HG02884 (cell line): ENCODE measurements around the gene PARP11.
"Not testable (repeated sequence)": the region's sequence is repeated elsewhere in the genome, so short reads cannot be mapped to it uniquely, and the experiment has no call there.

Experiments
- ATAC-seq: cut with Tn5 transposase; IDR thresholded peaks from one replicate; pipeline ENCODE4 v1.9.1; 2021; ENCODE audit warnings: mild to moderate bottlenecking, moderate library complexity; ENCODE audit not compliant: unreplicated experiment

Gene PARP11

DNA sequence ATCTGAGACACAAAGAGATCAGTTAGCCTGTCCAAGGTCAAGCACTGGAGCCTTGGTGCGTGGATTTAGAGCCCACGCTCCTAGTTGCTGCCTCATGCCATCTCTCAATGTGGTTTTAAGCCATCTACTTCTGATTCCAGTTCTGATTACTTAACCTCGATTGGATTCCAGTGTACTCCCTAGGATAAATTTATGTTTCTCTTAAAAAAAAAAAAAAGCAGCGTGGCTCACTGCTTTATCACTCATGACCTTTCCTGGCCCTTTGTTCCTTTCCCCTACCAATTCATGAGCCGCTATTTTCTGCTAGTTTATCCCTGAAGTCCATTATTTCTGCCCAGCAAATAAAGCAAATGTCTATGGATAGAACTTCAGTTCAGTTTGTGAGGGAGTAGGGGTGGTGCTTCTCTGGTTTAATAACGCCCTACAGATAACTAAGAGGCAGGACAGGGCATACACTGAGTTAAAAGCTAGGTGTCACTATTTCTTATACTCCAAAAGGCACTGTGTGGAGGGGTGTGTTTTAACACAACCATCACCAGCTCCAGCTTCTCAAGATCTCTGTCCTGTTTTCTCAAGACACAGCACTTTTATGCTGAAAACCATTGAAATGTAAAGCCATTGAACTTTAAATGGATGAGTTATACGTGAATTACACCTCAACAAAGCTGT is 9.8 kb upstream of the PARP11 start:
- no peak for ATAC-seq

DNA sequence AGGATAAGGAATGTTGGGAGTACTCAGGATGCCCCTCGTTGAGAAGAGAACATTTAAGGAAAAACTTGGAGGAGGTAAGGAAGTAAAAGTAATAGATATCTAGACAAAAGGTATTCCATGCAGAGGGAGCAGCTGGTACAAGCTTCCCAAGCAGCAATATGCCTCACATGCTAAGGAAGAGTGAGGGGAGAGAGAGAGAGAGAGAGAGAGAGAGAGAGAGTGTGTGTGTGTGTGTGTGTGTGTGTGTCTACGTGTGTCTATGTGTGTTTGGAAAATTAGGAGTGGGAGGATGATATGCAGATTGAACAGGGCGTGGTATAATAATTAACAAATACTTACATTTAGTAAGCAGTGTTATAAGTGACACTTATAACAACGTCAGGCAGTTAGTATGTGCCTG is 9.2 kb upstream of the PARP11 start:
- ATAC-seq: no peak

DNA sequence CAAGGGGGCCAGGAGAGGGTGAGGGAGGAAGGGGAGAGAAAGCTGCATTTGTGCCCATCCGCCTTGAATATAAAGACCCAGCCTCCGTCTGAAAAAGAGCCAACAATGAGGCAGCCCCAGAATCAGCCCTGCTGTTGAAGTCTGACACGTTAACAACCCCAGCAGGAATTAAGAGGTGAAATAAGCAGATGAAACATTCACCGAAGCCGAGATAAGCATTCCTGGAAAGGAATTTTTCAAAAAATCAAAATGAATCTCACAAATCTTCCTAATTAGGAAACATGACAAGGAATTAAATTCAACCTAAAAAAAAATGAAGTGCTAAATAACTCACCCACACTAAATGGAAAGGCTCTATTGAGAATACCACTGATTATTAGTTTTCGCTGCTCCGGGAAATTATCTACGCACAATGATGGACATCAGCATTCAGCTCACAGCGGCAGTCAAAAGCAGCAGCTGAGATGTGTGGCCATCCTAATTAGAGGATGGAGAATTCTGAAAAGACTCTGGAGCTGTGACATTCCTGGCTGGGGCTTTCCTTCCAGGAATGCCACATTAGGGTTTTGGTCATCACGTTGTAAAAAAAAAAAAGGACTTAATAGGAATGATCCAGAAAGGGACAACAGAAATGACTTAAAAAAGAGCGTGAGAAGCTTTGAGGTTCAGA is 8.2 kb upstream of the PARP11 start:
- ATAC-seq: no peak

DNA sequence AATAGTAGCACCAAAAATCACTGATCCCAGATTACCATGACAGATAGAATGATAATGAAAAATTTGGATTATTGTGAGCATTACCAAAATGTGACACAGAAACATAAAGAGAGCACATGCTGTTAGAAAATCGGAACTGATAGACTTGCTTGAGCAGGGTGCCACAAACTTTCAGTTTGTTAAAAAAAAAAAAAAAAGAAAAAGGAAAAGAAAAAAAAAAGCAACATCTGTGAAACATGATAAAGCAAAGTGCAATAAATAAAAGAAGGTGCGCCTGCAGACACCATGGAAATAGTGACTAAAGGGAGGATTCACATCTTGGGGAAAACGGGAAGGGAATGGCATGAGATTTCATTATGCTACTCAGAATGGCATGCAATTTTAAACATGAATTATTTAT is 6.6 kb upstream of the PARP11 start:
- ATAC-seq: no peak

DNA sequence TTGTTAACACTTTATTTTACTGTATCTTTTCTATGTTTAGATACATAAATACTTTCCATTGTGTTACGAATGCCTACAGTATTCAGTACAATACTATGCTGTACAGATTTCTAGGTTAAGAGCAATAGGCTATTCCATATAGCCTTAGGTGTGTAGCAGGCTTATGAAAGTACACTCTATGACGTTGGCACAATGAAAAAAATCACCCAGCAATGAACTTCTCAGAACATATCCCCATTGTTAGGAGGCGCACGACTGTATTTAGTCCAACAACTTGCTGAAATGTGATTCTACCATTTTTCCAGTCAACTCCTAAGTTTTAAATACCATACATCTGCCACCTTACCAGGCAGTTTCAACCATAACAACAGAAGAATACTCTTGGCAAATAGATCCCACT is 1.8 kb downstream of the PARP11 start:
- ATAC-seq: no peak

DNA sequence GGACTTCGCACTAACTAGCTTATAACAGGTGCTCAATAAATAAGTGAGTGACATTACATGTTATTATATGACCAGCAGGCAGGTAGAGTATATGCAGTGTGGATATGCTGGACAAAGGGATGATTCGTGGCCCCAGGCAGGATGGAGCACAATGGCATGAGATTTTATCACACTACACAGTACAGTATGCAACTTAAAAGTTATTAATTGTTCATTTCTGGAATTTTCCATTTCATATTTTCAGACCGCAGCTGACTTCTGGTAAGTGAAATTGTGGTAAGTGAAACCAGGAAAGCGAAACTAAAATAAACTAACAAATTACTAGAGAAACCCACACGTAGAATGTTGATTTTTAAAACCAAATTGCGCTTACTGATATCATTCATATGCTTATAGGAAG is 3.3 kb downstream of the PARP11 start:
- no peak for ATAC-seq

DNA sequence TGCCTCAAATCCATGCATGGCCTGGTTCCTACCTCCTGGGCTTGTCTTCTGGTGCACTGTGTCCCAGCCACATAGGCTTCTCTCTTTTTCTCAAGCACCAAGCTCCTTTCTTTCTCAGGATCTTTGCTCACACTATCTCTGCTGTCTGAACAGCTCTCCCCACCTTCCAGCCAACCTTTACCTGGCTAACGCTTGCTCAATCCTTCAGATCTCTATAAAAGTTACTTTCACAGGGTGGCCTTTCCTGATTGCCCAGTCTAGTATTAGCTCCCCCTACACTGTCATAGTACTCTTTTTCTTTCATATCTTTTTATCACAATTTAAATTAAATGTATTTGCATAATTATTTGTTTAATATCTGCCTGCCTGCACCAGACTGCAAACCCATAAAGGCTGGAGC is 3.8 kb downstream of the PARP11 start:
- ATAC-seq: no peak

DNA sequence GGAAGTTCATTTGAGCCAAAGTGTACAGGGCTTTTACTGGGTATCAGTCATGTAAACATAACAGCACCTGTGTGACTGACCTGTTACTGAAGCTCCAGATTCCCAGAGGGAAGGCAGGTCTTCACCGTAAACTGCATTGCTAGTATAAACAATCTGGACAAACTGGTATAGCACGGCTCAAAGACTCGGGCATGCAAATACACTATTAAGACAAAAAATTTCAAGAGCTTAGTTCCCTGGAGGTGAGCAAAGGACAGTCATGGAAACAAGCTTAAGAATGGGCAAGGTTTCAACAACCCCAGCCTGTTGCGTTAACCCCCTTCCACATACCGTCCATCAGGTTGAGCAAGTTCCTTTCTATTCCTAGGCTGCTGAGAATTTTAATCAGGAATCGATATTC is 9.4 kb downstream of the PARP11 start:
- no peak for ATAC-seq

DNA sequence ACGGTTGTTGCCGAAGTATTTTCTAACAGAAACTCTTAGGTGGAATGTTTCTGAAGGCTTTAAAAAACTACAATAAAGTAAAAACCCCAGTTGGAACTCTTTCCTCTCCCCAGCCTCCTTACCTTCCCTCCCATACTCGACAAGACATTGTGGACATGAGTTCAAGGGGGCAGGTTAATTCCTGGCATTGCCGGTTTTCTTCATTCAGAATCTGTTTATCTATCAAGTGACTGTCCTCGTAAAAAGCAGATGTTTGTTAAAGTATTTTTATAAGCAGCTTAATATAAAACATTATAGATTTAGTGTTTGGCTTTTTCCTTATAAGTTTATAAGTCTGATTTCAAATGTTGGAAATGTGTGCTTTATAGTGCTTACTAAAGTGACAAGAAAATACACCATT is 30.7 kb downstream of the PARP11 start:
- ATAC-seq: no peak

DNA sequence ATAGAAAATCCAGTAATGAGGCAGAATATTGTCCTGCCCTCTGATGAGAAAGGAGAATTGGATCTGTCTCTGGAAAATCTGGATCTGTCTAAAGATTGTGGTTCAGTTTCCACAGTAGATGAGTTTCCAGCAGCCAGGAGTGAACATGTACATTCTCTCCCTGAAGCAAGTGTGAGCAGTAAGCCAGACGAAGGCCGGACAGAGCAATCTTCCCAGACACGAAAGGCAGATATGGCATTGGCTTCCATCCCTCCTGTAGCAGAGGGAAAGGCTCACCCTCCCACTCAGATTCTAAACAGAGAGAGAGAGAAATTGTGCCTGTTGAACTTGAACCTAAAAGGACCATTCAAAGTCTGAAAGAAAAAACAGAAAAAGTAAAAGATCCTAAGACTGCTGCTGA is 31.4 kb downstream of the PARP11 start:
- ATAC-seq: no peak

DNA sequence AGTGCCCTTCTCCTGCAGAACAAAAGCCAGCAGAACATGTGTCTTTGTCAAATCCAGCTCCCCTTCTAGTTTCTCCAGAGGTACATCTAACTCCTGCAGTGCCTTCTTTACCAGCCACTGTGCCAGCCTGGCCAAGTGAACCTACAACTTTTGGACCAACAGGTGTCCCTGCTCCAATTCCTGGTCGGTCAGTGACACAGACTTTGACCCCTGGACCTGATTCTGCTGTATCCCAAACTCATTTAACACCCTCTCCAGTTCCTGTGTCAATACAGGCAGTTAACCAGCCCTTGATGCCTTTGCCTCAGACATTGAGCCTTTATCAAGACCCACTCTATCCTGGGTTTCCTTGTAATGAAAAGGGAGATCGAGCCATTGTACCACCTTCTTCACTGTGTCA is 32.4 kb downstream of the PARP11 start:
- ATAC-seq: not testable (repeated sequence)

DNA sequence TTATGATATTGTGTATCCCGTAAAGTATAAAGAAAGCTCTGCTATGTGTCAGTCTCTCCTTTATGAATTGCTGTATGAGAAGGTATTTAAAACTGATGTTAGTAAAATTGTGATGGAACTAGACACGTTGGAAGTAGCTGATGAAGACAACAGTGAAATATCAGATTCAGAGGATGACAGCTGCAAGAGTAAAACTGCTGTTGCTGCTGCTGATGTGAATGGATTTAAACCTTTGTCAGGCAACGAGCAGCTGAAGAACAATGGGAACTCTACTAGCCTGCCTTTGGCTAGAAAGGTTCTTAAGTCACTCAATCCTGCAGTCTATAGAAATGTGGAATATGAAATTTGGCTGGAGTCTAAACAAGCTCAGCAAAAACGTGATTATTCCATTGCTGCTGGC is 33.5 kb downstream of the PARP11 start:
- ATAC-seq: not testable (repeated sequence)

DNA sequence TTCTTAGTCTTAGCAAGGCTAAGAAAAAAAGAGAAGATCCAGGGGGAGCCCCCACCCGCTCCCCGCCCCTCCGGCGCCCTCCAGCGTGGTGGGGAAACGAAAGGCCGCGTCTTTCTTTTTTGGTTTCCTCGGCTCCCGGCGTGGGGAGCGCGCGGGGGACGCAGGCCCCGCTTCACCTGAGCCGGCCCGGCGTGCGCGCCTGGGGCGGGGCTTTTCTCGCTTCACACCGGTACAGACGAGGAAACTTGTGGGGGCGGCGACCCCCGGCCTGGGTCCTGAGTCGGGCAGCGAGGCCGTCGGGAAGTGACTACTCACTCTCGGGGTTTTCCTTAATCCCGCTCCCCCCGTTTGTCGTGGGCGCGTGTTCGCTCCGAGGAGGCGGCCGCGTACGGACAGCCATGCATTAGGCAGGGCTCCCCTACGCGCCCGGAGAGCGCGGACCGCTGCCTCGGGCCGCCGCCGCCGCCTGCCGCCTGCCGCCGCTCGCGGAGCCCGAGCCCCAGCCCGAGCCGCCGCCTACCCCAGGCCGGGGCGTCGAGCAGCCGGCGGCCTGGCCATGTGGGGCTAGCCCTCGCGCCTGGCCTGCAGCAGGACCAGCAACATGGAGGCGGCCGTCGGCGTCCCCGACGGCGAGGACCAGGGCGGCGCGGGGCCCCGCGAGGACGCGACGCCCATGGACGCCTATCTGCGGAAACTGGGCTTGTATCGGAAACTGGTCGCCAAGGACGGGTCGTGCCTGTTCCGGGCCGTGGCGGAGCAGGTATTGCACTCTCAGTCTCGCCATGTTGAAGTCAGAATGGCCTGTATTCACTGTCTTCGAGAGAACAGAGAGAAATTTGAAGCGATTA is 34.3 kb downstream of the PARP11 start:
- ATAC-seq: peak; percentile 55

DNA sequence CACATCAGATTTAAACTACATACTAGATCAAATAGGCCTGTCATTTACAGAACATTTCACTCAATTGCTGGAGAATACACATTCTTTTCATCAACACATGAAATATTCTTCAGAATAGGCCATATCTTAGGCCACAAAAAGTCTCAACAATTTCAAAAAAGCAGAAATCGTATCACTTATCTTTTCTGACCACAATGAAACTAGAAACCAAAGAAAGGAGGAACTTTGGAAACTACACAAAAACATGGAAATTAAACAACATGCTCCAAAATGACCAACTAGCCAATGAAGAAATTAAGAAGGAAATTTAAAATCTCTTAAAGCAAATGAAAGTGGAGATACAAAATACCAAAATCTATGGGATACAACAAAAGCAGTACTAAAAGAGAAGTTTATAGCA is 35.1 kb downstream of the PARP11 start:
- no peak for ATAC-seq

DNA sequence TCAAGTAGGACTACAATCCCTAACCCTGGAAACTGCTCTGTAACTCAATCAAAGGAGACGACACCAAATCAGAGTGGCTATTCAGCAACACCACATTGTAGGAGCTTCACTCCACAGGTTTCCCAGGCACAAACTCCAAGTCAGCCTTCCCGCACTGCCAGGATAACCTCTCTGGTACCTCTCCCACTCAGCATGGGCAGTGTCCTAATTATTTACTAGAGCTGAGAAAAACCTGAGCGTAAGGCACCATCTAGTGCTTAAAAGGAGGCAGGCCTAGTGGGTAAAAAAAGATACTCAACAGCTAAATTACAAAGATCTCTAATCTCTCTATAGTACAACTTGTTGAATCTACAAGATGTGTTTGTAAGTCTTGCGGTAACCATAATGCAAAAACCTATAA is 36.1 kb downstream of the PARP11 start:
- no peak for ATAC-seq

DNA sequence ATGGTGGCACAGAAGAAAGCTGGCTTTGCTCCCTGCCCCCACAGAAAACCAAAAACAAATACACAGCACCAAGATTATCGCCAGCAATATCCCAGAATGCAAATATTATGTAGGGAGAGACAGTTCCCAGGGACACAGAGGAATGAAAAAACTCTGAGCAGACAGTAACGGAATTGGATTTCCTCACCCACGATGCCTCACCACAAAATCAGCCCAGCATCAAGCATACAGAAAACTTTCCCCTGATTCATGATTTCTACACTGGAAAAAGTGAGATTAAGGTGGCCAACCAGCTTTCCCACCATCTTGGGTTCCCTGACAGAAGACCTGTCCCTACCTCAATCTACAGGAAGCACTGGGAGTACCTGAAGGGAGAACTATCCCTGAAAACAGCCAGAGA is 36.6 kb downstream of the PARP11 start:
- ATAC-seq: no peak

DNA sequence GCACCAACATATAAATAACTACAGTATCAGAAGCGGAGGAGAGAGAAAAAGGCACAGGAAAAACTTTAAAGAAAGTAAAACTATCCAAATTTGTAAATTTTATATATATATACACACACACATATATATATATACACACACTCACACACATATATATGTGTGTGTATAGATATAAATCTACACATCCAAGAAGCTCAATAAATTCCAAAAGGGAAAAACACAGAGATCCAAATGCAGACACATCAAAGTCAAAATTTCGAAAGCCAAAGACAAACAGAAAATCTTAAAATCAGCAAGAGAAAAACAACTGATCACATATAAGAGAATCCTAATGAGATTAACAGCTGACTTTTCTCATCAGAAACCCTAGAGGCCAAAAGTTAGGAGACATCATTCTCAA is 37.3 kb downstream of the PARP11 start:
- no peak for ATAC-seq

DNA sequence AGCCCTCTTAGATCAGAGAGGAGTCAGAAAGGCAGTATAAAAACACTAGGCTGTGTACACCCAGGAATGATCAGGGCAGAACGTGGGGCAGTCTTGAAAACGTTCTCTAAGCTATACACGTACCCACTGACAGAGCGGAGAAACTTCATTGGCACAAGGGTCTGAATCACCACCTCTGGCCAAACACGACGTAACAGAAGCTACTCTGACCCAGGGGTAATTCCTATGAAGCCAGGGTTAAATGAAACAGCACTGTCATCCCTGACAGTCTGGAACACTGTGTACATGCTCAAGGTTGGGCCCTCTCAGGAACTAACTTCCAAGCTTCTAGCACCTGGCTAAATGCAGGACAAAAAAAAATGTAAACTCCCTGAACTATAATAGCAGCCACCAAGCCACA is 38.4 kb downstream of the PARP11 start:
- no peak for ATAC-seq

DNA sequence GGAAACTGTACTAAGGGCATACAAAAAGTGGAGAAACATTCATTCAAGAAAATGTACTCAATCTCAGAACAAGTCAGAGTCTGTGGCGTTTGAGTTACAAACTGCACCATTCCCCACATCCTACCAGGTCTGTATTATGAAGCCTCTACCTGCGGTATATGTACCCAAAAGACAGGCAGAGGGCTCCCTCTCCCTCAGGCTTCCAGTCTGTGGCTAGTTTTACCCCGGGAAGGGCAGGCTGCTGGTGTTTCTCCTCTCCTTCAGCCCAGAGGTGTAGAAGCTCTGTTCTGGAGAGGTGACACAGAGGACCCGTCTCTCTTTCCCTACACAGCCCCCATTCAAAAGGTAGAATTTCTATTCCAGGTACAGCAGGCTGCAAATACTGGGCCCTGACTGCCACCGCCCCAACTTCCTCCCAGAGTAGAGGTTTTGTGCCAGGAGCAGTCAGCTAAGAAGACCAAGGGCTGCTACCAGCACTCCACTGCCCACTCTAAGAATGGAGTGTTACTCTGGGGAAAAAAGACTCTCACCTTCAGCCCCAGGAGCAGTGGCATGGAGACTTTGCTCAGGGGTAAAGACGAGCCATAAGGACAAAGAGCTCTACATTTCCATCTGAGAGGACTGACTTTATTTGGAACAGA is 39.4 kb downstream of the PARP11 start:
- no peak for ATAC-seq

DNA sequence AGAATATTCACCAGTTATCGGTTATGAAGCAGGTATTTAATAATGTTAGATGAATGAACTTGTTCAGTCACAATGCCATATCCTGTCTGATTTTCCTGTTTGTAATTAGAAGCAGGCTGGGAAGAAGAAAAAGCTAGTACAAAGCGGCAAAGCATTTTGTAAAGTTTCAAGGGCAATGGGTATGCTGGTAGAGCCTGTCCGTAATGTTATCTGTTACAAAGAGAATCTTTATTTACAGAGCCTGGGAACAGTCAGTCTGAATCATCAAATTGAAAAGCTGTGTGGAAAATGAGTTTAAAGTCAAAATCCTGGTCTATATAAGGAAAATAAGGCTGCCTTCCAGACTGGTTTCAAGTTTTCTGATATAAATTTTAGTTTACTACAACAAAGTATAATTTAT is 40.5 kb downstream of the PARP11 start:
- no peak for ATAC-seq

DNA sequence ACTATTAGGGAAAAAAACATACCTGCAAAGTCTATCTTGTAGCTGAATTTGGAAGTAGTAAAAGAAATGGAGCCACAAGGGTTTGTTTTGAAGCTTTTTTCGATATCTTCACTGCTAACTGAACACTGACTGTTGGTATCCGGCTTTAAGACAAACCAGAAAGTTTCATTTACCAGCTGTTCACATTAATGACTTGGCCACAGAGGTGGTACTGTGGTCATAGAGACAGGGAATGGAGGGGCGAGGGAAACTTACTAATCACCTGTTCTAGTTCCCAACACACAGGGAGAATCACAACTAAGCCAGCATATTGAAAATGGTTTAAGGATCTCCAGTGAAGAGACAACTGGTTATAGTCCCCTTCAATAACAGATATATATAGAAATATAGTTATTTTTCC is 44.3 kb downstream of the PARP11 start:
- no peak for ATAC-seq
